NCI-H460 (cell line): ENCODE measurements around the gene PP2D1. TPM values are rescaled to one million over a fixed set of nuclear protein-coding genes. Genes with fewer than 3 reads are reported as not detected.
A peak's percentile ranks its signal among the peaks of the same experiment; 100 is the strongest.
"Not testable (repeated sequence)": the region's sequence is repeated elsewhere in the genome, so short reads cannot be mapped to it uniquely, and the experiment has no call there.

ENCODE experiments used
- DNase-seq: peaks from one replicate; pipeline ENCODE4 v3.0.0-alpha.2; 2016; ENCODE audit warnings: low read depth; ENCODE audit errors: extremely low read depth
- polyA plus RNA-seq: library from polyadenylated mRNA; depleted of rRNA; stranded (reverse); fragments of >200 nt; gene quantifications from 2 replicates; pipeline ENCODE4 v1.2.3, GENCODE V29; 2014; cell fraction: nucleus; rRNA removed
- total RNA-seq: library from RNA; depleted of rRNA; stranded (reverse); fragments of >200 nt; shearing (Covaris generic); gene quantifications from 2 replicates; pipeline ENCODE4 v1.2.3, GENCODE V29; 2014; rRNA removed

The PP2D1 gene, protein sequence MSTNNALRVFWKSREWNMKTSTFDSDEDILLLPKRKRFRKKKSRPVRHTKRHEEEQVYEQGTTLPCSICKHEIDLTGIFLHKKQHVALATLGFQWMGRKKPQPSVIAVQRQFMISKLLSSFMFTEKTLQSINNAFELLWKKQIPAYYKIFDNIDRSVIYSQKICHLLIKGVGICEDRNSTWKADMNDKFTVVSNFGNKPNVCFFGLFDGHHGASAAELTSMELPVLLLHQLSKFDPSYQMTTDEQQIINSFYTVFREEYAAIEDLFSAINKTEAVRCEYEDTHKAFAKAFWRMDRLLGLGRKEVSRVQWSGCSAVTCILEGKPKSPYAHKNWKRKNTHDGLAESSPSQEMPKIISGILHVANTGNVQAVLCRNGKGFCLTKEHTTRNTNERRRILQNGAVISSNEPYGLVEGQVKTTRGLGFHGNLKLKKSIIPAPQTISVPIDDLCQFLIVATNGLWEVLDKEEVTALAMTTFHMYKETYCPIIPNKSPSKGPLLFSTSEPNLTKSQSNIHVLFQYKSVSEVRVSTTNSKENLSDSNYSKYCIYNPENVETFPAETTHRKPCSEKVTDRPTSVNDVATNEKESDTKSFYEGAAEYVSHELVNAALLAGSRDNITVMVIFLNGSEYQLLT
- not detected in 2 replicates for total RNA-seq
- polyA plus RNA-seq, result not detected in 2 replicates

GRCh38 chr3:20012164-20012563 lies at the start of gene PP2D1:
Gene PP2D1 (minus strand): TSS chr3:20012264. CDS start chr3:20012072, 192 bp downstream.
- no peak for DNase-seq

DNA sequence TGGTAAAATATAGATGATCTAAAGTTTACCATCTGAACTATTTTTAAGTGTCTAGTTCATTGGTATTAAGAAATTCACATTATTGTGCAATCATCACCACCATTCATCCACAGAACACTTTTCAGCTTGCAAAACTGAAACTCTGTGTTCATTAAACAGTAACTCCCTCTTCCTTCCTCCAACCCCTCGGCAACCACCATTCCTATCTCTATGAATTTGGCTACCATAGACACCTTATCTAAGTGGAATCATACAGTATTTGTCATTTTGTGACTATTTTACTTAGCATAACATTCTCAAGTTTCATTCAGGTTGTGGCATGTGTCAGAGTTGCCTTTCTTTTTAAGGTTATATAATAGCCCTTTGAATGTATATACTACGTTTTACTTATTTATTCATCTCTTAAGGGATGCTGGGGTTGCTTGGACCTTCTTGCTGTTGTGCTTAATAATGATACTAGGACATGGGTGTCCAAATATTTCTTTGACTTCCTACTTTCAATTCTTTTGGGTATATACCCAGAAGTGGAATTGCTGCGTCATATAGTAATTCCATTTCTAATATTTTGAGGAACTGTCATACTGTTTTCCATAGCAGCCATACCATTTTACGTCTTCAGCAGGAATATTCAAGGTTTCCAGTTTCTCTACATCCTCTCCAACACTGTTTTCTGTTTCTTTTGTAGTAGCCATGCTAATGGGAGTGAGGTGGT lies 49.1 kb upstream of the PP2D1 start:
- no peak for DNase-seq

- no peak for DNase-seq
Observed at GRCh38 chr3:20059929-20060328, 47.9 kb upstream of the PP2D1 start.

DNA sequence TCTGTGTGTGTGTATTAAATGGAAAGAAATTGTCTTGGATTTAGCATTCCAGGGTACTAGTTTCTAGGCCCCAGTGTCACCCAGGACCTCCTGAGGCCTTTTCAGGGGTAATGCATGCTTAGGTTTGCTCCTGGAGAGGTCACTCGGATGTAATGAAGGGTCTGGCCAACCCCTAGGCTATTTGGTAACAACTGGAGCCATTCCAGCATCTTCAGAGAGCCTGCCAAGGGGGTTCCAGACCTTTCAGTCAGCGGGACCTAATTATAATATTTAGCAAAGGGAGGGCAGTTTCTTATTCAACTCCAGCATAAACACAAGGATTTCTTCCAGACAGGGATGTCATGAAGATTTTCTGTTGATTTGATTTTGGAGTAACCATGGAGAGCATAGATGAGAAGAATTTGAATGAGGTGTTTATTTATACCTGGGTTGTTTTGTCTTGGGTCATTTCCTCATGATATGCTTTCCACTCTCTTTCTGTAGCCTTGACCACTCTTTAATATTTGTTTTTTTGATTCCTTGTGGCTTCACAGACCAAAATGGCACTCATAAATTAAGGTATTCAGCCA lies 45.6 kb upstream of the PP2D1 start:
- no peak for DNase-seq

DNA sequence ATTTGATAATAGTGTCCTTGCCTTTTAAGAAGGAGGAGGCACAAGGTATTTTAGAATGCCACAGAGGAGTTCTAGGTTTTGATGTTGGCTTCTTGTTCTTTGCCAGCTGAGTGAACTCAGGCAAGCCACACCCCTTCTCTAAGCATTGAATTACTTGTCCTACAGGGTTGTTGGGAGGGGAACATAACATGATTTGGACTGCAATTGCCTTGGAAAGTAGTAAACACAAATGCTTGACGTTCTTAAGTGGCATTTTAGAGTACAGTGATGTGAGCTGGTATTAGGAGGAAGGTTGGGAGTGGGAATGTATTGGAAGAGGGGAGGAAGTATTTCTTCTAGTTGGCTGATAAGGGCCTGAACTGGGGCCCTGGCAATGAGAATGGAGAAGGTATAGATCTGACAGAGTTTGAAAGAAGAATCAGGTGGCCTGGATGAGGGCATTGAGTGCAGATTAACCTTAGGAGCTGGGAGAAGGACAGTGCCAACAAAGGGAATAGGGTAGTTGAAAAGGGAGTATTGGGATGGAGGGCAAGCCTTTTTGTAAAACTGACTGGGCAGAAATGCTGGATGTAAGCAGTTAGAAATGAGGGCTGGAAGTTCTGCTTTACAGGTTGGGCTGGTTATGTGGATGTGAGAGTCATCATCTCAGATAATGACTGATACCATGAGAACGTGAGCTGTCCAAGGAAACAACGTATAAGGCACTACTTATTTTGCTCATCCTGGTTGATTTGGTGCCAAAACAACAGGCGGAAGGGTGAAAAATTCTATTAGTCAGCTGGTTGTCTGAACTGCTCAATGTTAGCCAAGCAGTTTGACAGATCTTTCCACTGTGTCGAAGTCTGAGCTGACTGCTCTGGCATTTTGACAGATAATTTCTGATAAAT lies 44.9 kb upstream of the PP2D1 start:
- no peak for DNase-seq

- no peak for DNase-seq
Observed at GRCh38 chr3:20055842-20056241, 43.8 kb upstream of the PP2D1 start.

DNA sequence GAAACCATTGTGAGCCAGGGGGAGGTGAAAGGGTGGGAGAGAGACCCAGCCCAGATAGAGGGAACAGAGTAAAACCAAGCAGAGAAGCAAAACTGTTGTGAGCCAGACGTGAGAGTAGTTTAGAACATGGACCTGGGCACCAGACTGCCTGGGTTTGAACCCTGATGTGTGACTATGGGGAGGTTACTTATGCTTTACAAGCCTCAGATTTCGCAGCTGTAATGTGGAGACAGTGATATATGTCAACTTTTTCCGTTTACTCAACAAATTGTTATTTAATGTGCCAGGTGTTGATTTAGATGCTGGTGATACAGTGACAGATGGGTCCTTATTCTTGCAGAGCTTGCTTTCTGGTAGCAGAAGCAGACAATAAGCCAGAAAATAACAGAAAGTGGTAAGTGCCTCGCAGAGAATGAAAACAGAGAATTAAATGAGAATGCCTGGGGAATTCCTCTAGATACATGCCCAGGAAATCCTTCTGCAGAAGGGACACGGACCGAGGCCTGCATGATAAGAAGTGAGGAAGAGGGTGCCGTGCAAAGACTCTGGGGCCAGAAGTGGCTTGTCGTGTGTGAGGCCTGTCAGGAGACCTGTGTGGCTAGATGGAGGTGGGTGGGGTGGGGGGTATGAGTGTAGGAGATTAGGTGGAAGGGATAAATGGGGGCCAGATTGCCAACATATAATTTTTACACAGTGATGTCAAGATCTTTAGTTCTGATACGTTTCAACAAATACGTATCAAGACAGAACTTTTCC lies 43.1 kb upstream of the PP2D1 start:
- no peak for DNase-seq

DNA sequence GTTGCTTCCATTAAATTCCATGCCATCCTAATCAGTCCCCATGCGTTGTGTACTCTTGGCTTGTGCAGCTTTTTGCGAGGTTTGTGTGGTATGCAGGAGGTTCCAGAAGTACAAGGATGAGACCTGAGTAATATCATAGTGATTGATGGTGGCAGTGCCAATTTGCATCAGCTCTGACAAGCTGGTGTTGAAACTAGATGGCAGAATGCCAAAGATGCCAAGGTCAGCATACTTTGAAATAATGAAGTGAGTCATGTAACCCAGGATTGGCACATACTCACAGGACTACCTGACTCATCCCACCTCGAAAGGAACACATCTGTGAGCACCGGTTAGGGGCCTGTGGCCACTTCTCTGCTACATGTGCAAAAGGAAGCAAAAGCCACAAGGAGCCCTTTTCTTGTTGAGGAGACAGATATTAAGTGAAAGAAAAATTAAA lies 42.5 kb upstream of the PP2D1 start:
- peak; percentile 85 for DNase-seq

- no peak for DNase-seq
Observed at GRCh38 chr3:20052851-20053250, 40.8 kb upstream of the PP2D1 start.

GRCh38 chr3:20051123-20051806 lies 39.2 kb upstream of the PP2D1 start:
- no peak for DNase-seq

DNA sequence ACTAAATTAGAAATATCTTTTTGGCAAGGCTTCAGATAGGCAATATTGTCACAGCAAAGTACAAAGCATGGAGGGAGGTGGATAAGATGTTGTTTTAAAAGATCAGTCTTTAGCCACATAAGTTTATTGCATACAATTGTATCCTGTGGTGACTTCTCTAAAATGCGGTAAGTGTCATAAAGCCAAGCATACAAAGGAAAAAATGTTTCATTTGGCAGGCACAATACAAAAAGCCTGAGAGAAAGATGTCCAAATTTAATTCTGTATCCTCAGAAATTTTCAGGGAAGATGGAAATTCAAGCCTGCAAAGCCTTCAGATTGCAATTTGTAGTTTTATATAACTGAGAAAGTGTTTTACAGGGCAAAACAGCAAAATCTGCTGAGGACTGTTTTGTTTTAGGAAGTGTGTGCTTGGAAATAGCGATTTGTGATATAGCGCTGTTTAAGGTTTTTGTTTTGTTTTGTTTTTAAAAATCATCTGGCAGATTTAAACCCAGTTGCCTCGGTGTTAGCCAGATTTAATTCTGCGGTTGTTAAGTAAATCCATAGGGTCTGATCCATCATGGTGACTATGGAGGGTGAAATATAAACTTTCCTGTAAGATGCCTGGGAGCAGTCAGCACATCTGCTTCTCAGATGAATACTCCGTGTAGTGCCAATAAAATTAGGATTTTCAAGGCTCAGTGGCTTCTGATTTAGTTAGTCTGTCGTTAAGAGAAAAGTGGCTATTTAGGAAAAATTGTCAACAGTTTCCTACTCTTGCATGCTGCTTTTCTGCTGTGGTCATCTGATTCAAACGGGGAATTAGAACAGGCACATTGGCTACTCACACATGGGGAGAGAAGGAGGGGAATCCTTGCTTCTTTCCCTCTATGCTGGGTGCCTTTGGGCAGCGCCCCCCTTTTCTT lies 36.2 kb upstream of the PP2D1 start:
- no peak for DNase-seq

DNA sequence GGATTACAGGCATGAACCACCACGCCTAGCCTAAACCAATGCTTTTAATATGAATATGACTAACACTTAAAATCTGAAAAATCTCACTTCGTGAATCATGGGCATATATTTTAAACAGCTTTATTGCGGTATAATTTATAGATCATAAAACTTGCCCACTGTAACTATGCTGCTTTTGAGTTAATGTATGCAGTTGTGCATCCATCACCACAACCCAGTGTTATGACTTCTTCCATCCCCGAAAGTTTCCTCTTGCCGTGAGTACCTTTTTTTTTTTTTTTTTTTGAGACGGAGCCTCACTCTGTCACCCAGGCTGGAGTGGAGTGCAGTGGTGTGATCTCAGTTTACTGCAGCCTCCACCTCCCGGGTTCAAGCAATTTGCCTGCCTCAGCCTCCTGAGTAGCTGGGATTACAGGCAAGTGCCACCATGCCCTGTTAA lies 35.3 kb upstream of the PP2D1 start:
- DNase-seq, result no peak

- DNase-seq, result no peak
Observed at GRCh38 chr3:20046556-20046955, 34.5 kb upstream of the PP2D1 start.

- not testable (repeated sequence) for DNase-seq
Observed at GRCh38 chr3:20045141-20045540, 33.1 kb upstream of the PP2D1 start.

GRCh38 chr3:20043825-20044224 lies 31.8 kb upstream of the PP2D1 start:
- no peak for DNase-seq

DNA sequence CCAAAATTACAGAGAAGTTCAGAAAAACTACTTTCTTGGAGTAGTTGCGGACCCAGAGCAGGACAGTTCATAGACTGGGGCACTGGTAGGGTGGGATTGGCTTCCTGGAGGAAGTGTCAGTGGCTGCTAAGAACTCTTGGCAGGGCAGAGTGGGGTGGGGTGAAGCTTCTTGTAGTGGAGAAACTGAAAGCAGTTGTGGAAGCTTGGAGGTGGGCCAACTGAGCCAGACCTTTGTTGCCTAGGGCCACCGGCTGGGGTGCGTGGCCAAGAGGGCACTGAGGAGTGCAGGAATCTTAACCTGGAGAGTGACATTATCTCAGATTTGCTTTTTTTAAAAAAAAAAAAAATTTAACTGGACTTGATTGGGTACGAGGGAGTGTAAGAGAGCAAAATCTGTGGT lies 31.3 kb upstream of the PP2D1 start:
- no peak for DNase-seq

GRCh38 chr3:20042331-20042730 lies 30.3 kb upstream of the PP2D1 start:
- no peak for DNase-seq
